ENCODE results near the gene ABCA8. TPM values are rescaled to one million over a fixed set of nuclear protein-coding genes. Genes with fewer than 3 reads are reported as not detected.

ABCA8 gene
- total RNA-seq, 1 experiment from 2014 or later: not detected

GRCh38 chr17:68820825-68821481, 134.2 kb downstream of the ABCA8 start:
- Mint-ChIP-seq H3K27ac (no peak overlapping the region), H3K4me1 (peaks cover 0 to 3% of the 10 kb centered on the region in 2 experiments; a peak in 2 of 4 replicates), H3K36me3 (ENCODE audit: insufficient read depth in 1 of 3, low read depth in 3 of 3) (no peaks in the 10 kb centered on the region), H3K9me3 (no peaks in the 10 kb centered on the region), H3K27me3 (ENCODE audit: low read depth) (no peaks in the 10 kb centered on the region), H3K4me3 (no peak overlapping the region)
- WGBS (ENCODE audit: extremely low coverage, insufficient read length, low lambda C conversion rate): no CpG with 5 or more reads among the region's 8 CpGs
- no peak overlapping the region for H2AK5ac ChIP-seq (ENCODE audit: insufficient read length, low read length)
- H3K4me2 ChIP-seq (ENCODE audit: insufficient read depth, insufficient read length, low read length): no peak overlapping the region
- no peak overlapping the region for H4K5ac ChIP-seq (ENCODE audit: insufficient read length, low read depth, low read length)
- no peak overlapping the region for H3K4ac ChIP-seq (ENCODE audit: low read depth, low read length)
- no peak overlapping the region for H4K8ac ChIP-seq (replicated peaks; ENCODE audit: insufficient read length, low read depth, low read length)
- H3K23ac ChIP-seq (ENCODE audit: insufficient read length, low read depth, low read length): no peak overlapping the region
- H2BK120ac ChIP-seq (ENCODE audit: low read depth, low read length, poor library complexity, severe bottlenecking): no peak overlapping the region
- H3K79me2 ChIP-seq (ENCODE audit: insufficient read depth, low read length): no peaks in the 10 kb centered on the region
- H2BK12ac ChIP-seq (ENCODE audit: insufficient read length, low read depth, low read length): no peak overlapping the region
- H2BK15ac ChIP-seq (ENCODE audit: low read depth, low read length): no peak overlapping the region
- no peaks in the 10 kb centered on the region for H3K4me1 ChIP-seq (ENCODE audit: insufficient read depth, low read length)
- no peak overlapping the region for H3K27ac ChIP-seq (ENCODE audit: insufficient read length, low read depth, low read length)
- no peaks in the 10 kb centered on the region for H3K27me3 ChIP-seq (ENCODE audit: insufficient read depth, low read length)
- no peaks in the 10 kb centered on the region for H3K79me1 ChIP-seq (ENCODE audit: insufficient read depth, low read depth, low read length, poor library complexity, severe bottlenecking)
- no peak overlapping the region for H2BK20ac ChIP-seq (ENCODE audit: low read depth, low read length, poor library complexity, severe bottlenecking)
- no peak overlapping the region for H3K14ac ChIP-seq (ENCODE audit: insufficient read depth, low read length)
- H2BK5ac ChIP-seq (ENCODE audit: insufficient read length, low read length): no peak overlapping the region
- no peak overlapping the region for H4K91ac ChIP-seq (ENCODE audit: insufficient read length, low read depth, low read length)
- H4K20me1 ChIP-seq (ENCODE audit: control insufficient read depth, insufficient read depth, insufficient read length): no peaks in the 10 kb centered on the region
- H3K9me3 ChIP-seq (ENCODE audit: control insufficient read depth, low read depth, low read length): no peaks in the 10 kb centered on the region
- no peak overlapping the region for H3T11ph ChIP-seq (ENCODE audit: low read length)
- H3K56ac ChIP-seq (ENCODE audit: insufficient read length, low read depth, low read length): no peak overlapping the region
- H3K18ac ChIP-seq (ENCODE audit: insufficient read length, low read depth, low read length): no peak overlapping the region
- no peak for TF ChIP-seq CTCF (conservative IDR thresholded peaks at IDR 0.05)
- DNase-seq: no peak
- no peak overlapping the region for H2AFZ ChIP-seq (ENCODE audit: low read length)
- no peaks in the 10 kb centered on the region for H3K23me2 ChIP-seq (ENCODE audit: insufficient read length, low read depth, low read length, poor library complexity, severe bottlenecking)
- no peak overlapping the region for H3K9ac ChIP-seq (ENCODE audit: extremely low read depth, insufficient read length, low read length)

All from H9 (cell line).